Measurements from ENCODE around the gene FCER2. TPM values are rescaled to one million over a fixed set of nuclear protein-coding genes. Genes with fewer than 3 reads are reported as not detected.

Gene FCER2
- total RNA-seq, 1 experiment from 2014 or later = not detected

GRCh38 chr19:7670150-7670783, 31.7 kb downstream of the FCER2 start:
- TF ChIP-seq EZH2 (IDR thresholded peaks at IDR 0.05; ENCODE audit: borderline replicate concordance, low read depth, low read length, poor library complexity, severe bottlenecking) = no peak
- no peak for TF ChIP-seq CTCF (conservative IDR thresholded peaks at IDR 0.05; ENCODE audit: low read depth, low read length)
- POLR2A ChIA-PET (ENCODE audit: low non-redundant PET) = no interaction called here
- no peak overlapping the region for H3K27ac ChIP-seq (ENCODE audit: low read depth, low read length, poor library complexity, severe bottlenecking)
- no peaks in the 10 kb centered on the region for H3K9me3 ChIP-seq (ENCODE audit: low read depth, low read length, poor library complexity, severe bottlenecking)
- H3K27me3 ChIP-seq (replicated peaks; ENCODE audit: insufficient read depth, low read depth, low read length, poor library complexity) = no peaks in the 10 kb centered on the region
- H3K4me1 ChIP-seq (ENCODE audit: insufficient read depth, low read length, poor library complexity, severe bottlenecking) = peaks cover 3% of the 10 kb centered on the region
- peak overlapping the region; percentile 34 for H3K4me3 ChIP-seq (ENCODE audit: low read depth, low read length, poor library complexity, severe bottlenecking)
- BruUV-seq (replicated peaks) = no TSS peak
- intact Hi-C loops (cut with micrococcal nuclease; ENCODE audit: unreplicated experiment) = no loop called here
- CTCF ChIA-PET = no interaction called here
- peak; percentile 35 for DNase-seq (ENCODE audit: low spot score)
- H3K36me3 ChIP-seq (ENCODE audit: insufficient read depth, low read length, poor library complexity, severe bottlenecking) = no peaks in the 10 kb centered on the region

GRCh38 chr19:7669641-7670040, 32.3 kb downstream of the FCER2 start:
- CTCF ChIA-PET = no interaction called here
- POLR2A ChIA-PET (ENCODE audit: low non-redundant PET) = no interaction called here
- no peaks in the 10 kb centered on the region for H3K27me3 ChIP-seq (replicated peaks; ENCODE audit: insufficient read depth, low read depth, low read length, poor library complexity)

GRCh38 chr19:7668842-7669241, 33.1 kb downstream of the FCER2 start, which contains the start of gene RETN:
TSS of gene RETN (plus strand) at chr19:7669049. CDS start at chr19:7669327, 278 bp downstream.
- H3K4me1 ChIP-seq (ENCODE audit: insufficient read depth, low read length, poor library complexity, severe bottlenecking) = no peaks in the 10 kb centered on the region
- CTCF ChIA-PET = no interaction called here
- intact Hi-C loops (cut with micrococcal nuclease; ENCODE audit: unreplicated experiment) = no loop called here
- H3K4me3 ChIP-seq (ENCODE audit: low read depth, low read length, poor library complexity, severe bottlenecking) = no peak within 1 kb of the TSS
- no peak for DNase-seq (ENCODE audit: low spot score)
- no peak within 1 kb of the TSS for H3K27ac ChIP-seq (ENCODE audit: low read depth, low read length, poor library complexity, severe bottlenecking)
- H3K9me3 ChIP-seq (ENCODE audit: low read depth, low read length, poor library complexity, severe bottlenecking) = no peaks in the 10 kb centered on the region
- BruUV-seq (replicated peaks) = no TSS peak
- POLR2A ChIA-PET (ENCODE audit: low non-redundant PET) = no interaction called here
- H3K36me3 ChIP-seq (ENCODE audit: insufficient read depth, low read length, poor library complexity, severe bottlenecking) = no peaks in the 10 kb centered on the region
- no peaks in the 10 kb centered on the region for H3K27me3 ChIP-seq (replicated peaks; ENCODE audit: insufficient read depth, low read depth, low read length, poor library complexity)
- no peak for TF ChIP-seq CTCF (conservative IDR thresholded peaks at IDR 0.05; ENCODE audit: low read depth, low read length)
- TF ChIP-seq EZH2 (IDR thresholded peaks at IDR 0.05; ENCODE audit: borderline replicate concordance, low read depth, low read length, poor library complexity, severe bottlenecking) = no peak

More at GRCh38 chr19:7669641-7670040, 32.3 kb downstream of the FCER2 start:
- Histone ChIP-seq H3K36me3 (ENCODE audit: insufficient read depth, low read length, poor library complexity, severe bottlenecking) (no peaks in the 10 kb centered on the region), H3K4me3 (ENCODE audit: low read depth, low read length, poor library complexity, severe bottlenecking) (no peak overlapping the region), H3K27ac (ENCODE audit: low read depth, low read length, poor library complexity, severe bottlenecking) (no peak overlapping the region), H3K9me3 (ENCODE audit: low read depth, low read length, poor library complexity, severe bottlenecking) (no peaks in the 10 kb centered on the region), H3K4me1 (ENCODE audit: insufficient read depth, low read length, poor library complexity, severe bottlenecking) (peaks cover 3% of the 10 kb centered on the region)
- TF ChIP-seq EZH2 (IDR thresholded peaks at IDR 0.05; ENCODE audit: borderline replicate concordance, low read depth, low read length, poor library complexity, severe bottlenecking) (no peak), CTCF (conservative IDR thresholded peaks at IDR 0.05; ENCODE audit: low read depth, low read length) (no peak)
- no TSS peak for BruUV-seq (replicated peaks)
- intact Hi-C loops (cut with micrococcal nuclease; ENCODE audit: unreplicated experiment) = no loop called here
- DNase-seq (ENCODE audit: low spot score) = no peak
